Nephron (organoid): ENCODE results near the gene SECISBP2L.

Experiments
- H3K27ac Mint-ChIP-seq, 3 experiments: 2 replicates each; pipeline ENCODE4 v1.8.0; 2020; ENCODE audit warnings: mixed read lengths in 3 of 3, mild to moderate bottlenecking in 2 of 3, moderate library complexity in 1 of 3
- H3K27me3 Mint-ChIP-seq: 2 replicates; pipeline ENCODE4 v1.8.0; 2021; ENCODE audit warnings: low read depth, mild to moderate bottlenecking, moderate library complexity, mixed read lengths
- H3K36me3 Mint-ChIP-seq: 2 replicates; pipeline ENCODE4 v1.8.0; 2020; ENCODE audit warnings: low read depth, mixed read lengths
- H3K4me1 Mint-ChIP-seq: 2 replicates; pipeline ENCODE4 v1.8.0; 2020; ENCODE audit warnings: mixed read lengths
- H3K4me3 Mint-ChIP-seq, 3 experiments: 2 replicates each; pipeline ENCODE4 v1.8.0; 2020; ENCODE audit warnings: mild to moderate bottlenecking in 3 of 3, mixed read lengths in 3 of 3, moderate library complexity in 2 of 3
- H3K9me3 Mint-ChIP-seq: 2 replicates; pipeline ENCODE4 v1.8.0; 2020; ENCODE audit warnings: mixed read lengths
- TF ChIP-seq, protein P1 (sequence below), 3 experiments: fragments of 200-600 bp; sonication (generic); IDR thresholded peaks; one replicate each; pipeline ENCODE4 v1.5.0; 2021; ENCODE audit warnings: antibody characterized with exemption in 3 of 3; ENCODE audit not compliant: unreplicated experiment in 3 of 3

Gene SECISBP2L

DNA sequence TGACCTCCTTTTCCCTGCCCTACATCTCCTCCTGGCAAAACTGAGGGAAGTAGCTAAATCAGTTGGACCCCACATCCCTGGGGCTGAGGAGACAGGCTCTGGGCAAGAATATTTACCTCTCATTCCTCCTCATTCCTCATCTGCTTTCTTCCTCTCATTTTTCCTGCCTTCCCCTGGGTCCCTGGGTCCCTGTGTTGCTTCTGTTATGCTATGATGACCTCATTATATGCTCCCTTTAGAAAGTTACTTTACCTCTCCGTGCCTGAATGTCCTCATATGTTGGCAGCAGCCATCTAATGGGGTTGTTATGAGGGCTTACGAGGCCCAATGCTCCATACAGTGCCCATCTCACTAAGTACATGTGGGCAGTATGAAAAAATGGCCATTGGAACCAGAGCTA lies 81.3 kb downstream of the SECISBP2L start:
- Mint-ChIP-seq H3K4me1 (peaks cover 12% of the 10 kb centered on the region), H3K27ac (no peak overlapping the region), H3K36me3 (no peaks in the 10 kb centered on the region), H3K27me3 (peaks cover 21% of the 10 kb centered on the region), H3K9me3 (peaks cover 5% of the 10 kb centered on the region), H3K4me3 (peak overlapping the region; percentile 50 to 71 (median 64))
- TF ChIP-seq, protein P1, sequence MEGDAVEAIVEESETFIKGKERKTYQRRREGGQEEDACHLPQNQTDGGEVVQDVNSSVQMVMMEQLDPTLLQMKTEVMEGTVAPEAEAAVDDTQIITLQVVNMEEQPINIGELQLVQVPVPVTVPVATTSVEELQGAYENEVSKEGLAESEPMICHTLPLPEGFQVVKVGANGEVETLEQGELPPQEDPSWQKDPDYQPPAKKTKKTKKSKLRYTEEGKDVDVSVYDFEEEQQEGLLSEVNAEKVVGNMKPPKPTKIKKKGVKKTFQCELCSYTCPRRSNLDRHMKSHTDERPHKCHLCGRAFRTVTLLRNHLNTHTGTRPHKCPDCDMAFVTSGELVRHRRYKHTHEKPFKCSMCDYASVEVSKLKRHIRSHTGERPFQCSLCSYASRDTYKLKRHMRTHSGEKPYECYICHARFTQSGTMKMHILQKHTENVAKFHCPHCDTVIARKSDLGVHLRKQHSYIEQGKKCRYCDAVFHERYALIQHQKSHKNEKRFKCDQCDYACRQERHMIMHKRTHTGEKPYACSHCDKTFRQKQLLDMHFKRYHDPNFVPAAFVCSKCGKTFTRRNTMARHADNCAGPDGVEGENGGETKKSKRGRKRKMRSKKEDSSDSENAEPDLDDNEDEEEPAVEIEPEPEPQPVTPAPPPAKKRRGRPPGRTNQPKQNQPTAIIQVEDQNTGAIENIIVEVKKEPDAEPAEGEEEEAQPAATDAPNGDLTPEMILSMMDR (IDR thresholded peaks at IDR 0.05; ENCODE audit: unreplicated experiment in 3 of 3), result no peak

DNA sequence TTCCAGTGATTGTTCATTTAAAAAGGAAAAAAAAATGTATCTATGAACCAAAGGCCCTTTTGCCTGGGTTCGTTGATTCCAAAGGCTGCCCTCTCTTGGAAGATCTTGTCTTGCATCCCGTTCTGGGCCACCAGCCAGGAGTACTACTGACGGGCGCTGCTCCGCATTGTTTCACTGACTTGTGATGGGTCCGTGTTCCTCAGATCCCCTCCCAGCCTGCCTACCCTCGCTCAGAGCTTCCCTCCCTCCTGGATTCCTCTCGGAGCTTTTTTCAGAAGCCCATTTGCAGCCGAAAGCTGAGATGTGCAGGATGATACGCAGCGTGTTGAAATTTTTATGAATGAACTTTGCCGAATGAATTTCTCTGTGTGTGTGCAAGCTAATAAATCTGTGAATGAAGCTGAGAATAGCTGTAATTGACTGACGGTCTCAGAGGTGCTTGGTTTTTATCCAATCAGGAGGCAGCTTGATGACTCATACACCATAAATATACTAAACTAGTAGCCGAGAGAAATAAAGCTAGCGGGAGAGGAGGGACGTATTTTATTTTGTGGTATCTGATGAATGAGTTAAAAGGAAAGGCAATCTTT lies 82.6 kb downstream of the SECISBP2L start, which contains the start of gene SHC4:
Gene SHC4, minus strand, starts transcription at position 396 of the 590 bp plus-strand sequence. CDS start 904 bp downstream, outside the sequence.
- TF ChIP-seq, protein P1 (IDR thresholded peaks at IDR 0.05; ENCODE audit: unreplicated experiment in 3 of 3), result peak in 2 of 3 experiments; percentile 18 to 43
- H3K4me1 Mint-ChIP-seq, result peaks cover 12% of the 10 kb centered on the region
- no peaks in the 10 kb centered on the region for H3K9me3 Mint-ChIP-seq
- no peaks in the 10 kb centered on the region for H3K36me3 Mint-ChIP-seq
- peak within 1 kb of the TSS; percentile 80 to 86 (median 84) for H3K4me3 Mint-ChIP-seq
- H3K27ac Mint-ChIP-seq, result peak within 1 kb of the TSS in 2 of 3 experiments; percentile 19 to 26
- peaks cover 17% of the 10 kb centered on the region for H3K27me3 Mint-ChIP-seq

DNA sequence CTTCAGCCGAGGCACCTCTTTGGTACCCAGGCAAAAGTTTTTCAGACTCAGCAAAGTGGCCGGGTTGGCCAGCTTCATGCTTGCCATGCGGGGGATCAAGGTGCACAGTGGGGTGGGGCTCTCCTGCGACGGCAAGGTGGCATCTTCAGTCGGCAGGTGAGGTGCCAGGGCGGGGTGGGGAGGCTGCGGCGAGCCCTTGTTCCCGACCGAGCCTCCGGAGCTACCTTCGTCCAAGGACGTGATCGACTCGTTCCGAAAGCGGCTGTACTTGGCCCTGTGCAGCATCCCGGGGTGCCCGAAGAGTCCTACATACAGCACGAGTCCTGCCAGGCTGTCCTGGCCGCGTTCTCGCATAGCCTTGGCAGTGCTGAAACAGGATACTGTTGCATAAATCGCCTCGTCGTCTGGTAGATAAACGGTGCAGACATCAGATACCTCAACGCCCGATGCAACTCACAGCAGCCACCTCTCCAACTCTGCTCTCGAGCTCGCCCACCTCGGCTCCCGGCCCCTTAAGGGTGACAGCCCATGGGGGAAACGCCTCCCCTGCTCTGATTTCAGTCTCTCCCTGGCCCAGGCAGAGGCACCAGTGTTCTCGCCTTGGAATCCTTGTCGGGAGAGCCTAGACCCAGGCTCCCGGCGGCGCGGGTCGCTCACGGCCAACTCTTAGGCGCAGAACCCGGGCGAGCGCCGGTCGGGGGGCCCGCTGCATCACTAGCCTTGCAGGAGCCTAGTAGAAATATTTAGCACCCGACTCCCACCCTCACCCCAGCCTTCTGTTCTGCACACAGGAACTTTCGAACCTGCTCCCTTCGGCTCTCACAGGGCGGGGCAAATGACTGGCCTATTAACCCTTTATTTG lies 83.4 kb downstream of the SECISBP2L start:
- H3K4me1 Mint-ChIP-seq, result peaks cover 12% of the 10 kb centered on the region
- peak overlapping the region; percentile 80 to 86 (median 84) for H3K4me3 Mint-ChIP-seq
- peak overlapping the region in 2 of 3 experiments; percentile 19 to 26 for H3K27ac Mint-ChIP-seq
- H3K36me3 Mint-ChIP-seq, result no peaks in the 10 kb centered on the region
- TF ChIP-seq, protein P1 (IDR thresholded peaks at IDR 0.05; ENCODE audit: unreplicated experiment in 3 of 3), result no peak
- H3K9me3 Mint-ChIP-seq, result no peaks in the 10 kb centered on the region
- H3K27me3 Mint-ChIP-seq, result peaks cover 17% of the 10 kb centered on the region

DNA sequence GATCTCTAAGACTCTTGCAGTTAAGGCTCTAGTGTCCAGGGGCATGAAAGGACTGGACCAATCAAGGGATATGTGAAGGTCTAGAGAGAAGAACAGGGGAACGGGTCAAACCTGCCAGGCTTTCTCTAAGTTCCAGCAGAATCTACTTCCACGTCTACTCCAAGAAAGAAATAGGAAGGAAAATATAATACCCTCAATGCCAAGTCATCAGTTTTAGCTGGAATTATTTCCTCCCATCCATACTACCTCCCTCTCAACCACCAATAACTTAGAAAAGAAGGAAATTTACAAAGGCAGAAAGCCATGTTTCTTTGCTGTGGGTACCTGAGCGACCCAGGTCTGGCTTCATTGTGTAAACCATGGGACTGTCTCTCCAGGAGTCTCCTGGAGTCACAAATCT lies 90.3 kb downstream of the SECISBP2L start:
- peaks cover 5% of the 10 kb centered on the region for H3K27me3 Mint-ChIP-seq
- H3K27ac Mint-ChIP-seq, result no peak overlapping the region
- H3K4me1 Mint-ChIP-seq, result no peaks in the 10 kb centered on the region

DNA sequence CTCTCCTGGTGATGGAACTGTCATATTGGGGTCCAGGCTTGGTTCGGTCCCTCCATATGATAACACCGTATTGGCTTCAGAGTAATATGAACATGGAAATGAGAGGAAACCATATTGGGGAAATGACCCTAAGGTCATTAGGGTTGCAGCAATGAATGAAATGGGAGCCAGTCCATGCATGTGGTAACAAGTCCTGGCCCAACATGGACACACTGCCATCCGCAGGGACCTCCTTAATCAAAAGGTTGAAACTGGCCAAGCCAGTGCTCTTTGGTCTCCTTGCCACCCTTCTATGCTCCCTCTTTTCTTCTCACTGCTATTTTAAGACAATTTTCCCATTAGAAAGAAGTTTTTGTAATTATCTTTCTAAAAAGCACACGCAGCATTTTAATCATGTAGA lies 90.9 kb downstream of the SECISBP2L start:
- H3K4me3 Mint-ChIP-seq, result no peak overlapping the region
- no peaks in the 10 kb centered on the region for H3K9me3 Mint-ChIP-seq
- TF ChIP-seq, protein P1 (IDR thresholded peaks at IDR 0.05; ENCODE audit: unreplicated experiment in 3 of 3), result no peak
- H3K27ac Mint-ChIP-seq, result no peak overlapping the region
- no peaks in the 10 kb centered on the region for H3K4me1 Mint-ChIP-seq
- peaks cover 4% of the 10 kb centered on the region for H3K27me3 Mint-ChIP-seq
- H3K36me3 Mint-ChIP-seq, result no peaks in the 10 kb centered on the region

More for the DNA sequence above, 90.3 kb downstream of the SECISBP2L start:
- Mint-ChIP-seq H3K9me3 (no peaks in the 10 kb centered on the region), H3K36me3 (no peaks in the 10 kb centered on the region), H3K4me3 (no peak overlapping the region)
- TF ChIP-seq, protein P1 (IDR thresholded peaks at IDR 0.05; ENCODE audit: unreplicated experiment in 3 of 3), result no peak
